HepG2 (cell line): ENCODE data around the gene ZNF226. TPM values are rescaled to one million over a fixed set of nuclear protein-coding genes. Genes with fewer than 3 reads are reported as not detected.
A peak's percentile ranks its signal among the peaks of the same experiment; 100 is the strongest.

Experiments
- ATF7-NPFF ChIP-seq: sonication (generic); formaldehyde crosslinking; IDR thresholded peaks from 2 replicates; pipeline ENCODE4 v1.8.1; 2023; ENCODE audit warnings: mild to moderate bottlenecking, low read depth, missing genetic modification reagents, moderate library complexity
- FOXP1 ChIP-seq, 2 experiments: fragments of 450-650 bp in 1 of 2; IDR thresholded peaks; 2 replicates each; pipeline ENCODE4 v1.6.1; 2017 to 2018; ENCODE audit warnings: antibody characterized with exemption in 1 of 2
- HOXA7 ChIP-seq: sonication (generic); formaldehyde crosslinking; IDR thresholded peaks from 2 replicates; pipeline ENCODE4 v1.8.1; 2022; ENCODE audit warnings: mild to moderate bottlenecking, missing genetic modification reagents, moderate library complexity
- ISL2 ChIP-seq: sonication (generic); formaldehyde crosslinking; IDR thresholded peaks from 2 replicates; pipeline ENCODE4 v1.5.0; 2020; ENCODE audit warnings: missing genetic modification reagents
- KDM4B ChIP-seq: sonication (generic); formaldehyde crosslinking; IDR thresholded peaks from 2 replicates; pipeline ENCODE4 v1.4.0; 2020; ENCODE audit warnings: missing genetic modification reagents
- KDM5A ChIP-seq: fragments of 200-600 bp; sonication (generic); IDR thresholded peaks from 2 replicates; pipeline ENCODE4 v1.7.0; 2018; ENCODE audit warnings: antibody characterized with exemption, mild to moderate bottlenecking, low read length, borderline replicate concordance
- MIER2 ChIP-seq: IDR thresholded peaks from 2 replicates; pipeline ENCODE4 v1.6.1; 2016; ENCODE audit warnings: missing biosample characterization, missing genetic modification reagents
- MLLT10 ChIP-seq: sonication (generic); formaldehyde crosslinking; IDR thresholded peaks from 2 replicates; pipeline ENCODE4 v1.4.0; 2020; ENCODE audit warnings: missing genetic modification reagents
- MTF1 ChIP-seq: sonication (generic); formaldehyde crosslinking; IDR thresholded peaks from 2 replicates; pipeline ENCODE4 v1.5.0; 2020; ENCODE audit warnings: missing genetic modification reagents
- MXI1 ChIP-seq: IDR thresholded peaks from 3 replicates; pipeline ENCODE4 v1.6.1; 2012; ENCODE audit warnings: low read depth, low read length, inconsistent platforms, borderline replicate concordance
- NAIF1 ChIP-seq: sonication (generic); formaldehyde crosslinking; IDR thresholded peaks from 2 replicates; pipeline ENCODE4 v1.5.0; 2020; ENCODE audit warnings: mild to moderate bottlenecking, missing genetic modification reagents, borderline replicate concordance
- NFE2 ChIP-seq: sonication (generic); formaldehyde crosslinking; IDR thresholded peaks from 2 replicates; pipeline ENCODE4 v1.4.0; 2020; ENCODE audit warnings: missing genetic modification reagents
- NFKB2 ChIP-seq: sonication (generic); formaldehyde crosslinking; IDR thresholded peaks from 2 replicates; pipeline ENCODE4 v1.4.0; 2020; ENCODE audit warnings: missing genetic modification reagents, borderline replicate concordance
- NFRKB ChIP-seq: fragments of 450-650 bp; IDR thresholded peaks from 2 replicates; pipeline ENCODE4 v1.6.1; 2017
- TARDBP ChIP-seq: sonication (generic); formaldehyde crosslinking; IDR thresholded peaks from 2 replicates; pipeline ENCODE4 v1.8.0; 2022; ENCODE audit warnings: mild to moderate bottlenecking, missing genetic modification reagents
- YEATS4 ChIP-seq: sonication (generic); formaldehyde crosslinking; IDR thresholded peaks from 2 replicates; pipeline ENCODE4 v1.4.0; 2020; ENCODE audit warnings: missing genetic modification reagents, borderline replicate concordance
- ZBTB1 ChIP-seq: sonication (generic); formaldehyde crosslinking; IDR thresholded peaks from 2 replicates; pipeline ENCODE4 v1.4.0; 2020; ENCODE audit warnings: missing genetic modification reagents, borderline replicate concordance
- ZNF326 ChIP-seq: sonication (generic); formaldehyde crosslinking; IDR thresholded peaks from 2 replicates; pipeline ENCODE4 v1.4.0; 2020; ENCODE audit warnings: missing genetic modification reagents, borderline replicate concordance
- ZNF713 ChIP-seq: sonication (generic); formaldehyde crosslinking; IDR thresholded peaks from 2 replicates; pipeline ENCODE4 v1.4.0; 2020; ENCODE audit warnings: mild to moderate bottlenecking, missing genetic modification reagents
- polyA plus RNA-seq, 8 experiments: library from polyadenylated mRNA; depleted of rRNA in 3 of 8; stranded (reverse) in 7 of 8; unstranded in 1 of 8; fragments of >200 nt; fragmentation: Illumina TruSeq in 4 of 8; extraction: Trizol in 4 of 8; gene quantifications; 2 replicates each; pipeline versions ENCODE4 v1.2.1 to v1.2.3, GENCODE V29; 2011 to 2016; ENCODE audit warnings: low read depth in 4 of 8, missing spikeins in 1 of 8, mixed read lengths in 1 of 8; ENCODE audit not compliant: insufficient read depth in 1 of 8
- total RNA-seq, 5 experiments: library from RNA; depleted of rRNA; stranded (reverse); fragments of >200 nt; fragmentation: Illumina TruSeq; extraction: Trizol; gene quantifications; 2 replicates each; pipeline ENCODE4 v1.2.3, GENCODE V29; 2016; ENCODE audit warnings: low read depth in 1 of 5
- TF ChIP-seq, protein P1 (sequence below): sonication (generic); formaldehyde crosslinking; IDR thresholded peaks from 2 replicates; pipeline ENCODE4 v1.5.1; 2020; ENCODE audit warnings: mild to moderate bottlenecking, missing genetic modification reagents, borderline replicate concordance
- TF ChIP-seq, protein P2 (sequence below): sonication (generic); formaldehyde crosslinking; IDR thresholded peaks from 2 replicates; pipeline ENCODE4 v1.8.0; 2022; ENCODE audit warnings: missing genetic modification reagents, mild to moderate bottlenecking, borderline replicate concordance
- TF ChIP-seq, protein P3 (sequence below): sonication (generic); formaldehyde crosslinking; IDR thresholded peaks from 2 replicates; pipeline ENCODE4 v1.4.0; 2020; ENCODE audit warnings: missing genetic modification reagents, borderline replicate concordance

Gene ZNF226
- total and polyA plus RNA-seq, 2 of the 13 experiments (the other 11 are each of a cell fraction or from before 2014, with no cell fraction given), result 8.3 to 16.0 TPM

DNA sequence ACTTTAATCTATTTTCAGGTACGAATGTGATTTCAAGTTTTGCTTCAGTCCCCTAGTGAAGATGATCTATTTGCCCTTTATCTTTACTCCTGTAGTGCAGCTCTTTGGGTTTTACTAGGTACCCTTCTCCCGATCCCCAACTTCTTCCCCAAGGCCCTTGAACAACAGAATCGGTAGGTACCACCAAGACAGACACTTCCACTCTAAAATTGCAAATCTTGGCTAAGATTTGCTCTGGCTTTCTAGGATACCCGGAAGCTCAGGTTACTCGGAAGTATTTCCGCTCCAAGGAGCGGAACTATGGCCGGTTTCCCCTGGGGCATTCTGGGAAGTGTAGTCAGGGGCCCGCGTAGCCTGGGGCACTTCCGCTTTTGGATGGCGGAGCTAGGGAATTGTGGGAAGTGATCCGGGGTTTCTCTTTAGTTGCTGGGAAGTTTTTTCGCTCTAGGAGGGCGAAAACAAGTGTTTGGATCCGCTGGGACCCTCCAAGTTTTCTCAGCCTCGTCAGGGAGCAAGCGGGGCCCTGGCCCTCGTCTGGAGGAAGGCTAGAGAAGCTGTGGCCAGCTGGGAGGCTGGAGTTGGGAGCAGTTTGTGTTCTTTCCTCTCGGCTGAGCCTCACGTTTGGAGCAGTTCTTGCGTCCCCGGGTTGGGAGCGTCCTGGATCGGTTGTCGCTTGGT is 42.4 kb downstream of the ZNF226 start (continued):
- TF ChIP-seq, protein P1, sequence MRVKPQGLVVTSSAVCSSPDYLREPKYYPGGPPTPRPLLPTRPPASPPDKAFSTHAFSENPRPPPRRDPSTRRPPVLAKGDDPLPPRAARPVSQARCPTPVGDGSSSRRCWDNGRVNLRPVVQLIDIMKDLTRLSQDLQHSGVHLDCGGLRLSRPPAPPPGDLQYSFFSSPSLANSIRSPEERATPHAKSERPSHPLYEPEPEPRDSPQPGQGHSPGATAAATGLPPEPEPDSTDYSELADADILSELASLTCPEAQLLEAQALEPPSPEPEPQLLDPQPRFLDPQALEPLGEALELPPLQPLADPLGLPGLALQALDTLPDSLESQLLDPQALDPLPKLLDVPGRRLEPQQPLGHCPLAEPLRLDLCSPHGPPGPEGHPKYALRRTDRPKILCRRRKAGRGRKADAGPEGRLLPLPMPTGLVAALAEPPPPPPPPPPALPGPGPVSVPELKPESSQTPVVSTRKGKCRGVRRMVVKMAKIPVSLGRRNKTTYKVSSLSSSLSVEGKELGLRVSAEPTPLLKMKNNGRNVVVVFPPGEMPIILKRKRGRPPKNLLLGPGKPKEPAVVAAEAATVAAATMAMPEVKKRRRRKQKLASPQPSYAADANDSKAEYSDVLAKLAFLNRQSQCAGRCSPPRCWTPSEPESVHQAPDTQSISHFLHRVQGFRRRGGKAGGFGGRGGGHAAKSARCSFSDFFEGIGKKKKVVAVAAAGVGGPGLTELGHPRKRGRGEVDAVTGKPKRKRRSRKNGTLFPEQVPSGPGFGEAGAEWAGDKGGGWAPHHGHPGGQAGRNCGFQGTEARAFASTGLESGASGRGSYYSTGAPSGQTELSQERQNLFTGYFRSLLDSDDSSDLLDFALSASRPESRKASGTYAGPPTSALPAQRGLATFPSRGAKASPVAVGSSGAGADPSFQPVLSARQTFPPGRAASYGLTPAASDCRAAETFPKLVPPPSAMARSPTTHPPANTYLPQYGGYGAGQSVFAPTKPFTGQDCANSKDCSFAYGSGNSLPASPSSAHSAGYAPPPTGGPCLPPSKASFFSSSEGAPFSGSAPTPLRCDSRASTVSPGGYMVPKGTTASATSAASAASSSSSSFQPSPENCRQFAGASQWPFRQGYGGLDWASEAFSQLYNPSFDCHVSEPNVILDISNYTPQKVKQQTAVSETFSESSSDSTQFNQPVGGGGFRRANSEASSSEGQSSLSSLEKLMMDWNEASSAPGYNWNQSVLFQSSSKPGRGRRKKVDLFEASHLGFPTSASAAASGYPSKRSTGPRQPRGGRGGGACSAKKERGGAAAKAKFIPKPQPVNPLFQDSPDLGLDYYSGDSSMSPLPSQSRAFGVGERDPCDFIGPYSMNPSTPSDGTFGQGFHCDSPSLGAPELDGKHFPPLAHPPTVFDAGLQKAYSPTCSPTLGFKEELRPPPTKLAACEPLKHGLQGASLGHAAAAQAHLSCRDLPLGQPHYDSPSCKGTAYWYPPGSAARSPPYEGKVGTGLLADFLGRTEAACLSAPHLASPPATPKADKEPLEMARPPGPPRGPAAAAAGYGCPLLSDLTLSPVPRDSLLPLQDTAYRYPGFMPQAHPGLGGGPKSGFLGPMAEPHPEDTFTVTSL (CRISPR knock-in tag), result no peak
- TF ChIP-seq TARDBP (CRISPR knock-in tag) (no peak), NFKB2 (CRISPR knock-in tag) (peak; percentile 55; the same call in 1 of the 2 replicates), ZNF713 (CRISPR knock-in tag) (no peak), KDM4B (CRISPR knock-in tag) (no peak), ISL2 (CRISPR knock-in tag) (0 out of 2 replicates have a peak, but pooled peaks have one; percentile 21), ZNF326 (CRISPR knock-in tag) (no peak), MXI1 (peak; percentile 47; the same call in 1 of the 3 replicates), ATF7-NPFF (CRISPR knock-in tag) (no peak), HOXA7 (CRISPR knock-in tag) (no peak), YEATS4 (CRISPR knock-in tag) (peak; percentile 20; the same call in 1 of the 2 replicates), MTF1 (no peak), NAIF1 (CRISPR knock-in tag) (no peak), MIER2 (CRISPR knock-in tag) (0 out of 2 replicates have a peak, but pooled peaks have one; percentile 15), NFRKB (no peak), FOXP1 (IDR thresholded peaks at IDR 0.05) (no peak), FOXP1 (CRISPR knock-in tag; IDR thresholded peaks at IDR 0.05) (no peak), MLLT10 (CRISPR knock-in tag) (no peak), NFE2 (CRISPR knock-in tag) (no peak), ZBTB1 (CRISPR knock-in tag) (no peak), KDM5A (peak; percentile 63; the same call in 1 of the 2 replicates)
- TF ChIP-seq, protein P2, sequence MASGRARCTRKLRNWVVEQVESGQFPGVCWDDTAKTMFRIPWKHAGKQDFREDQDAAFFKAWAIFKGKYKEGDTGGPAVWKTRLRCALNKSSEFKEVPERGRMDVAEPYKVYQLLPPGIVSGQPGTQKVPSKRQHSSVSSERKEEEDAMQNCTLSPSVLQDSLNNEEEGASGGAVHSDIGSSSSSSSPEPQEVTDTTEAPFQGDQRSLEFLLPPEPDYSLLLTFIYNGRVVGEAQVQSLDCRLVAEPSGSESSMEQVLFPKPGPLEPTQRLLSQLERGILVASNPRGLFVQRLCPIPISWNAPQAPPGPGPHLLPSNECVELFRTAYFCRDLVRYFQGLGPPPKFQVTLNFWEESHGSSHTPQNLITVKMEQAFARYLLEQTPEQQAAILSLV (CRISPR knock-in tag), result no peak
- TF ChIP-seq, protein P3, sequence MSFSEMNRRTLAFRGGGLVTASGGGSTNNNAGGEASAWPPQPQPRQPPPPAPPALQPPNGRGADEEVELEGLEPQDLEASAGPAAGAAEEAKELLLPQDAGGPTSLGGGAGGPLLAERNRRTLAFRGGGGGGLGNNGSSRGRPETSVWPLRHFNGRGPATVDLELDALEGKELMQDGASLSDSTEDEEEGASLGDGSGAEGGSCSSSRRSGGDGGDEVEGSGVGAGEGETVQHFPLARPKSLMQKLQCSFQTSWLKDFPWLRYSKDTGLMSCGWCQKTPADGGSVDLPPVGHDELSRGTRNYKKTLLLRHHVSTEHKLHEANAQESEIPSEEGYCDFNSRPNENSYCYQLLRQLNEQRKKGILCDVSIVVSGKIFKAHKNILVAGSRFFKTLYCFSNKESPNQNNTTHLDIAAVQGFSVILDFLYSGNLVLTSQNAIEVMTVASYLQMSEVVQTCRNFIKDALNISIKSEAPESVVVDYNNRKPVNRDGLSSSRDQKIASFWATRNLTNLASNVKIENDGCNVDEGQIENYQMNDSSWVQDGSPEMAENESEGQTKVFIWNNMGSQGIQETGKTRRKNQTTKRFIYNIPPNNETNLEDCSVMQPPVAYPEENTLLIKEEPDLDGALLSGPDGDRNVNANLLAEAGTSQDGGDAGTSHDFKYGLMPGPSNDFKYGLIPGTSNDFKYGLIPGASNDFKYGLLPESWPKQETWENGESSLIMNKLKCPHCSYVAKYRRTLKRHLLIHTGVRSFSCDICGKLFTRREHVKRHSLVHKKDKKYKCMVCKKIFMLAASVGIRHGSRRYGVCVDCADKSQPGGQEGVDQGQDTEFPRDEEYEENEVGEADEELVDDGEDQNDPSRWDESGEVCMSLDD (CRISPR knock-in tag), result no peak
